AG04449 (cell line): ENCODE results near the gene GON4L.
"Not testable (repeated sequence)": the region's sequence is repeated elsewhere in the genome, so short reads cannot be mapped to it uniquely, and the experiment has no call there.

Experiments
- CTCF ChIA-PET: fragments of 350-600 bp; formaldehyde crosslinking; extraction: SDS; loops from one replicate; lab custom pipeline; 2021; ENCODE audit warnings: antibody characterized with exemption; lab: Yijun Ruan, JAX
- POLR2A ChIA-PET: fragments of 400-600, 350-600 bp; formaldehyde crosslinking; extraction: SDS; loops from one replicate; lab custom pipeline; 2020; ENCODE audit warnings: antibody characterized with exemption, inconsistent platforms; lab: Yijun Ruan, JAX
- DNase-seq: peaks from one replicate; pipeline ENCODE4 v3.0.0-alpha.2; 2010; ENCODE audit warnings: low read depth, low spot score
- H3K4me3 ChIP-seq: 2 replicates; pipeline ENCODE4 v1.5.1; 2011; ENCODE audit warnings: low read depth, mild to moderate bottlenecking, control low read depth, low read length
- TF ChIP-seq, protein P1 (sequence below): IDR thresholded peaks from one replicate; pipeline ENCODE4 v1.5.1; 2011; ENCODE audit warnings: mild to moderate bottlenecking, moderate library complexity, low read length, control low read depth, inconsistent platforms; ENCODE audit not compliant: insufficient read depth; ENCODE audit errors: missing control alignments

GON4L gene

DNA sequence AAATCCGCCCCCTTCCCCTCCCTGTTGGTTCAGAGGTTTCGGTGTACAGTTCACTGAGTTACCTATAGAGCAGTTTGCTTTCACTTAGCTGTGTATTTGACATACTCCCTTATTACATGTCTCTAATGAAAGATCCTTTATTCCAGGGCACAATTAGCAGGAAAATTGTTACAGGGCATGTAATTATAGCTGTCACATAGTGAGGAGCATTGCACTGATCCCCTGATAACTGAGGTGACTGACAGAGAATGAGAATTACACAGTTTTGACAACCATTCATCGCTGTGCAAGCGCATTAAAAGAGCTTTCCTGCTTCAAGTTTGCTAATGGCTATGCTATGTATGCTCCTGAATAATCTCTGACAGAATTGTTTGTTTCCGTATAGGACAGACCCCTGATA lies 141.2 kb downstream of the GON4L start:
- POLR2A ChIA-PET = no interaction called here
- H3K4me3 ChIP-seq = no peak overlapping the region
- TF ChIP-seq, protein P1, sequence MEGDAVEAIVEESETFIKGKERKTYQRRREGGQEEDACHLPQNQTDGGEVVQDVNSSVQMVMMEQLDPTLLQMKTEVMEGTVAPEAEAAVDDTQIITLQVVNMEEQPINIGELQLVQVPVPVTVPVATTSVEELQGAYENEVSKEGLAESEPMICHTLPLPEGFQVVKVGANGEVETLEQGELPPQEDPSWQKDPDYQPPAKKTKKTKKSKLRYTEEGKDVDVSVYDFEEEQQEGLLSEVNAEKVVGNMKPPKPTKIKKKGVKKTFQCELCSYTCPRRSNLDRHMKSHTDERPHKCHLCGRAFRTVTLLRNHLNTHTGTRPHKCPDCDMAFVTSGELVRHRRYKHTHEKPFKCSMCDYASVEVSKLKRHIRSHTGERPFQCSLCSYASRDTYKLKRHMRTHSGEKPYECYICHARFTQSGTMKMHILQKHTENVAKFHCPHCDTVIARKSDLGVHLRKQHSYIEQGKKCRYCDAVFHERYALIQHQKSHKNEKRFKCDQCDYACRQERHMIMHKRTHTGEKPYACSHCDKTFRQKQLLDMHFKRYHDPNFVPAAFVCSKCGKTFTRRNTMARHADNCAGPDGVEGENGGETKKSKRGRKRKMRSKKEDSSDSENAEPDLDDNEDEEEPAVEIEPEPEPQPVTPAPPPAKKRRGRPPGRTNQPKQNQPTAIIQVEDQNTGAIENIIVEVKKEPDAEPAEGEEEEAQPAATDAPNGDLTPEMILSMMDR = no peak
- CTCF ChIA-PET = interaction anchor here (2.5 kb wide), 1 partner anchor 13 kb away, joined by 9 read pairs; no protein-coding TSS in a partner anchor
- DNase-seq = no peak

DNA sequence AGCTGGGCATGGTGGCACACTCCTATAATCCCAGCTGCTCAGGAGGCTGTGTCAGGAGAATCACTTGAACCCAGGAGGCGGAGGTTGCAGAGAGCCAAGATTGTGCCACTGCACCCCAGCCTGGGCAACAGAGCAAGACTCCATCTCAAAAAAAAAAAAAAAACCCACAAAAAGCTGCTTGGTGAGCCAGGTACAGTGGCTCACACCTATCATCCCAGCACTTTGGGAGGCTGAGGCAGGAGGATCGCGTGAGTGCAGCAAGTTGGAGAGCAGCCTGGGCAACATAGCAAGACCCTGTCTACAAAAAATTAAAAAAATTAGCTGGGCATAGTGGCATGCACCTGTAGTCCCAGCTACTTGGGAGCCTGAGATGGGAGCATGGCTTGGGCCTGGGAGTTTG lies 142.0 kb downstream of the GON4L start:
- H3K4me3 ChIP-seq, POLR2A ChIA-PET, DNase-seq: not testable (repeated sequence)
- CTCF ChIA-PET = interaction anchor here (2.5 kb wide), 1 partner anchor 14 kb away, joined by 9 read pairs; no protein-coding TSS in a partner anchor

DNA sequence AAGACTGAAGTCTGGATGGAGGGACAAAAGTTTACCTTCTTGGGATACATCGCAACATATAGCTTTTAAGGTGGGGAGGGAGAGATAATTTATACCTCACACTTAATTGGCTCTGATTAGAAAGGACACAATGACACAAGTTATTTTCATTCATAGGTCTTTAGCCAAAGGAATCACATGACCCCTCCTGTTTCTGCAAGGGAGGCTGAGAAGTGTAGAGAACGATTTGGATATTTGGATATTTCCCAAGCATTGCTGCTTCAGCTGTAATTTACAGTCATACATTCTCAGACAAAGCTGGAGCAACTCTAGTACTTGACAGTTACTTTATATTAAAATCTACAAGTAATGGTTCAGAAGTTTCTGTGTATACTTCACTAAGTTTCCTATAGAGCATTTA lies 143.9 kb downstream of the GON4L start:
- TF ChIP-seq, protein P1 = no peak
- POLR2A ChIA-PET = no interaction called here
- CTCF ChIA-PET = interaction anchor here (1.3 kb wide), 1 partner anchor 8 kb away, joined by 3 read pairs; no protein-coding TSS in a partner anchor
- DNase-seq = no peak
- H3K4me3 ChIP-seq = no peak overlapping the region

DNA sequence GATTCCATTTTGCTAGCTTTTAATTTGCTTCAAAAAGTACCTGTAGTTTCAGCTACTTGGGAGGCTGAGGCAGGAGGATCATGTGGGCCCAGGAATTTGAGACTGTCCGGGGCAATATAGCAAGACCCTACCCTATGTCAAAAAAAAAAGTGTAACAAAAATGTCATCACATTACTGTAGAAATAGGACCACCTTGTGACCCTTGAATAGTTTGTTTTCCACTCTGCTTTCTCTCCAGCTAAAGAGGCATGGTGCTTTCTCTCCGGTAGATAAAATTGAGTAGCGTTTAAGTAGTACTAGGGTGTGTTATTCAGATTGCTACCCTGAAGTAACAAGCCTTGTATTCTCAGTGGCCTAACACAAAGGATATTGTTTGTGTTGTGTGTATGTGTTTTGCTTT lies 144.4 kb downstream of the GON4L start:
- DNase-seq, POLR2A ChIA-PET, H3K4me3 ChIP-seq: not testable (repeated sequence)
- CTCF ChIA-PET = interaction anchor here (1.3 kb wide), 1 partner anchor 8 kb away, joined by 3 read pairs; no protein-coding TSS in a partner anchor

DNA sequence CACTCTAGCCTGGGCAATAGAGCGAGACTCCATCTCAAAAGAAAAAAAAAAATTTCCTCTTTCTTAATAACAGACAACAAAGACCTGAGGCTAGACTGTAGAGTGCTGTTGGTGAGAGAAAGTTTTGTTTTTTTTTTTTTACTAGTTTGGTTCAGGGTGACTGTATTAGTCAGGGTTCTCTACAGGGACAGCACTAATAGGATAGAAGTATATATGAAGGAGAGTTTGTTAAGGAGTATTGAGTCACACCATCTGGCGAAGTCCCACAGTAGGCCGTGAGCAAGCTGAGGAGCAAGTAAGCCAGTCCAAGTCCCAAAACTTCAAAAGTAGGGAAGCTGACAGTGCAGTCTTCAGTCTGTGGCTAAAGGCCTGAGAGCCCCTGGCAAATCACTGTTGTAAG lies 145.6 kb downstream of the GON4L start:
- DNase-seq, H3K4me3 ChIP-seq, POLR2A ChIA-PET, CTCF ChIA-PET: not testable (repeated sequence)

DNA sequence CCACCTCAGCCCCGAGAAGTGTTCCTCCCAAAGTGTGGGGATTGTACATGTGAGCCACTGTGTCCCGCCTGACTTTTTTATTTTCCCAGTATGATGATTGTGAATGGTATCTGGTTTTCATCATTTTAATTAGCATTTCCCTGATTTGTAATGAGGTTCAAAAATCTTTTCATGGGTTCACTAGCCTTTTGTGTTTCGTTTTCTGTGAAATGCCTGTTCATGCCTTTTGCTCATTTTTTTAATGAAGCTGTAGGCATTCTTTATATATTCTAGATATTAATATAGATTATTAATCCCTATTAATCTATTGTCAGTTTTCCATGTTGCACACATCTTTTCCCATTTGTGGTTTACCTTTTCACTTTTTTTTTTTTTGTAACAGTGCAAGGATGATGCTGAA lies 147.6 kb downstream of the GON4L start:
- CTCF ChIA-PET = interaction anchor here (1.1 kb wide), 1 partner anchor 110 kb away, joined by 3 read pairs; no protein-coding TSS in a partner anchor
- no peak for DNase-seq
- TF ChIP-seq, protein P1 = no peak
- POLR2A ChIA-PET = no interaction called here
- no peak overlapping the region for H3K4me3 ChIP-seq

DNA sequence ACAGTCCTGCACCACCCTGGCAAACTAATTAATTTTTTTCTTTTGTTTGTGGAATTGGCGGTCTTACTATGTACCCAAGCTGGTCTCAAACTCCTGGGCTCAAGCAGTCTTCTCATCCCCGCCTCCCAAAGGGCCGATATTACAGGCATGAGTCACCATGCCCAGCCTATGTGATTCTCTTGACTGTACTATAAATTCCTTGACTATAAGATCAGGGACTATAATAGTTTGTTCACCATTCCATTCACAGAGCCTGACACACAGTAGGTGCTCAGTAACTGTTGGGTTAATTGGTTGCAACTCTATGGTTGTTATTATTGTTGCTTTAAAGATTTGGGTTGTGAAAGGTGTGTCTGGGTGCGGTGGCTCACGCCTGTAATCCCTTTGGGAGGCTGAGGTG lies 150.9 kb downstream of the GON4L start:
- POLR2A ChIA-PET = no interaction called here
- DNase-seq = peak; percentile 14

DNA sequence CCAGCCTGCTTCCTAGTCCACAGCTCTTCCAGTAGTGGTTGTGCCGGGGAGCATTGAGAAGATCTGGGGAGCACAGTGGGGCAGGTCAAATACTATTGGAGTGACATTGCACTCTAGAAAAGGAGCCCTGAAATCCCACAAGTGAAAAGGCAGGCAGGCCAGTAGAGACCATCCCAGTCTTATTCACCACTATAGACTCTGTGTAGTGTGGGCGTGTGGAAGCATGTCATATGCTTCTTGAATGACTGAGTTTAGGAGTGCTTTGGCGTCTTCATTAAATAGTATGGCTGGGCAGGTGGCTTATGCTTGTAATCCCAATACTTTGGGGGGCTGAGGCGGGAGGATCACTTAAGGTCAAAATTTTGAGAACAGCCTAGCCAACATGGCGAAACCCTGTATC lies 152.6 kb downstream of the GON4L start:
- DNase-seq, POLR2A ChIA-PET, H3K4me3 ChIP-seq: not testable (repeated sequence)
- CTCF ChIA-PET = interaction anchor here (0.7 kb wide), 1 partner anchor 9 kb away, joined by 3 read pairs; no protein-coding TSS in a partner anchor

More for the DNA sequence above, 150.9 kb downstream of the GON4L start:
- CTCF ChIA-PET = no interaction called here
- TF ChIP-seq, protein P1 = no peak
- no peak overlapping the region for H3K4me3 ChIP-seq
